Stimulated activated CD8-positive, alpha-beta memory T cell treated with anti-CD3 and anti-CD28 coated beads, Interleukin-4, amount 100 ng/mL, for 24 hours (primary cell): ENCODE results near the gene GPR158.

ENCODE experiments used
- DNase-seq: peaks from one replicate; pipeline ENCODE4 v3.0.0-alpha.2; 2020; ENCODE audit warnings: low read depth

The GPR158 gene

GRCh38 chr10:25504306-25504705, 329.5 kb downstream of the GPR158 start:
- DNase-seq: no peak

- DNase-seq: no peak
These were observed 330.0 kb downstream of the GPR158 start for GRCh38 chr10:25504838-25505237.

GRCh38 chr10:25505466-25505865, 330.7 kb downstream of the GPR158 start:
- DNase-seq: no peak

GRCh38 chr10:25506821-25507335, 332.1 kb downstream of the GPR158 start:
- DNase-seq: no peak

- no peak for DNase-seq
These were observed 333.5 kb downstream of the GPR158 start for GRCh38 chr10:25508112-25508815.

GRCh38 chr10:25509151-25509550, 334.4 kb downstream of the GPR158 start:
- DNase-seq: no peak

GRCh38 chr10:25522294-25522693, 347.5 kb downstream of the GPR158 start:
- DNase-seq: no peak

- no peak for DNase-seq
These were observed 348.3 kb downstream of the GPR158 start for GRCh38 chr10:25522946-25523608.

GRCh38 chr10:25530306-25530705, 355.5 kb downstream of the GPR158 start:
- no peak for DNase-seq

- no peak for DNase-seq
These were observed 356.8 kb downstream of the GPR158 start for GRCh38 chr10:25531457-25532061.

- no peak for DNase-seq
These were observed 357.4 kb downstream of the GPR158 start for GRCh38 chr10:25532213-25532612.

- no peak for DNase-seq
These were observed 361.2 kb downstream of the GPR158 start for GRCh38 chr10:25536027-25536426.

GRCh38 chr10:25547382-25547781, 372.6 kb downstream of the GPR158 start:
- no peak for DNase-seq

- DNase-seq: no peak
These were observed 377.6 kb downstream of the GPR158 start for GRCh38 chr10:25552283-25552919.

- DNase-seq: no peak
These were observed 381.1 kb downstream of the GPR158 start for GRCh38 chr10:25555865-25556264.

GRCh38 chr10:25556457-25556856, 381.7 kb downstream of the GPR158 start:
- no peak for DNase-seq

GRCh38 chr10:25557136-25557535, 382.3 kb downstream of the GPR158 start:
- no peak for DNase-seq

- DNase-seq: no peak
These were observed 387.0 kb downstream of the GPR158 start for GRCh38 chr10:25561758-25562157.

- DNase-seq: no peak
These were observed 387.7 kb downstream of the GPR158 start for GRCh38 chr10:25562547-25562946.

GRCh38 chr10:25564351-25564750, 389.6 kb downstream of the GPR158 start:
- DNase-seq: no peak

- DNase-seq: no peak
These were observed 390.8 kb downstream of the GPR158 start for GRCh38 chr10:25565570-25565969.

GRCh38 chr10:25573316-25573715, 398.5 kb downstream of the GPR158 start:
- DNase-seq: no peak

- DNase-seq: no peak
These were observed 400.5 kb downstream of the GPR158 start for GRCh38 chr10:25575343-25575742.
